HG03108 (cell line): ENCODE data around the gene PIGBOS1.
"Not testable (repeated sequence)": the region's sequence is repeated elsewhere in the genome, so short reads cannot be mapped to it uniquely, and the experiment has no call there.

Experiments
- ATAC-seq: cut with Tn5 transposase; IDR thresholded peaks from one replicate; pipeline ENCODE4 v1.9.1; 2021; ENCODE audit warnings: moderate library complexity; ENCODE audit not compliant: unreplicated experiment

The PIGBOS1 gene, protein sequence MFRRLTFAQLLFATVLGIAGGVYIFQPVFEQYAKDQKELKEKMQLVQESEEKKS

DNA sequence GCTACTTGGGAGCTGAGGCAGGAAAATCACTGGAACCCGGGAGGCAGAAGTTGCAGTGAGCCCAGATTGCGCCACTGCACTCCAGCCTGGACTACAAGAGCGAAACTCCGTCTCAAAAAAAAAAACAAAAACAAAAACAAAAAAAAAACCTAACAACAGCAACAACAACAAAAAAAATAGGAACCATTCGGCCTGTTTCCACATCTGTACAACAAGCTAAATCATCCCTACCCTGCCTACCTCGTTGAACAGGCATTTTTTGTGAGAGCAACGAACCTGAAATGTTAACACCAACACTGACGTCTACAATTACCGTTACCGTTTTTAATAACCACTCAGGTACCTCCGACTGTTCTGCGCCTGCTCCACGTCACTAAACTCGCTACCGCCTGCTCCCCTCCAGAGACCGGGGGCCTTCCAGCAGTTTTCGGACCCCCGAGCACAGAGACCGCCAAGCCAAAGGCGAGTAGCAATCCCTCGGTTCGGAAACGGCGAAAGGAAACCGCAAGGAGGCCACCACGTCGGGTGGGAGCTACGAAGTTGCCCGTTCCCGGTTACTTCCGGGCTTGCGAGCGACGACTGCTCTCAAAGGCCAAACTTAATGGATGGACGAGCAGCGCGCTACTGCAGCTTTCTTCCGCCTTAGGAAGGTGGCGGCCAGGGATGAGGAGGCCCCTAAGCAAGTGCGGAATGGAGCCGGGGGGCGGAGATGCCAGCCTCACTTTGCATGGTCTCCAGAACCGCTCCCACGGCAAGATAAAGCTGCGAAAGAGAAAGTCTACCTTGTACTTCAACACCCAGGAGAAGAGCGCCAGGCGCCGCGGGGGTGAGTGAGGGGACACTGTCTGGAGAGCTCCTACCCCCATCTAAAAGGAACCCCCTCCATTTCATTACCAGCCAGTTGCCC is at the start of gene PIGBOS1, which contains the start of gene PIGB:
Gene PIGBOS1 (minus strand): TSS at position 536 of the 907 bp plus-strand sequence. CDS start 1,331 bp downstream, outside the sequence.
Gene PIGB (plus strand): TSS at position 635 of the 907 bp plus-strand sequence. CDS start 29 bp downstream, at position 664.
- peak; percentile 90 for ATAC-seq

DNA sequence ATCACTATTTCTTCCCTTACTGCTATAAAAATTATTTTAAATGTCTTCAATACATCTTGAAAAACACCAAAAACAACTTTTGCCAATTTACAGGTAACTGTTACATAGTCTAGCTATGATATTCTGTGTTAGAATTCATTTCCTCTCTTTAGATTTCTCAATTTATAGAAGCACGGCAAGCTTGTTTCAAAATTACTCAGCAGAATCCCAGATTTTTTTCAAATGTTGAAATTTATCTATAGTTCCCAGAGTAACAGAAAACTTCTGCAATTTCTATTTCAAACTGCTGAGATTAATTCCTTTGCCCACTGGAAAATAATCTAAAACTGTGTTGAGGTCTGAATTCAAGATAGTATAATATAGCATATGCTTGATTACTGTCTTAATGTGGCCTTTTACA is 48.1 kb upstream of the PIGBOS1 start:
- no peak for ATAC-seq

DNA sequence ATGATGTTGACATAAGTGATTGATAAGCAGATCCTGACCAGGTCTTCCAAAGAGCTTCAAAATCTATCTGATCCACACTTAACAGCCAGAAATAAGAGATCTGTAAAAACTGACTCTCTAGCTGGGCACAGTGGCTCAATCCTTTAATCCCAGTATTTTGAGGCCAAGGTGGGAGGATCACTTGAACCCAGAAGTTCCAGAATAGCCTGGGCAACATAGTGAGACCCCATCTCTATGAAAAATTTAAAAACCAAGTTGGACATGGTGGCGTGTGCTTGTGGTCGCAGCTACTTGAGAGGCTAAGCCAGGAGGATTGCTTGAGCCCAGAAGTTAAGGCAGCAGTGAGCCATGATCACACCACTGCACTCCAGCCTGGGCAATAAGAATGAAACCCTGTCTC is 43.7 kb upstream of the PIGBOS1 start:
- no peak for ATAC-seq

DNA sequence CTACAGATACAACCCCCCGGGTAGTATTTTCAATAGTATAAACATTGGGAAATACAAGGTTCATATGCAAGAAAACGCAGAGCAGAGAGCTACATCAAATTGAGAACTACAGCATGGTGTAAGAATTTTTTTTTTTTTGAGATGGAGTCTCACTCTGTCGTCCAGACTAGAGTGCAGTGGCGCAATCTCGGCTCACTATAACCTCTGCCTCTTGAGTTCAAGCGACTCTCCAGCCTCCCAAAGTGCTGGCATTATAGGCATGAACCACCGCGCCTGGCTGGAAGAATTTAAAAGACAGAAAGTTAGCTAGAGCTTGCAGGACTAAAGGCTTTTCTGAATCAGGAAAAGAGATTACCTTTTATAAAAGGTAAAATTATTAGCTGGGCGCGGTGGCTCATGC is 42.1 kb upstream of the PIGBOS1 start:
- ATAC-seq: no peak

DNA sequence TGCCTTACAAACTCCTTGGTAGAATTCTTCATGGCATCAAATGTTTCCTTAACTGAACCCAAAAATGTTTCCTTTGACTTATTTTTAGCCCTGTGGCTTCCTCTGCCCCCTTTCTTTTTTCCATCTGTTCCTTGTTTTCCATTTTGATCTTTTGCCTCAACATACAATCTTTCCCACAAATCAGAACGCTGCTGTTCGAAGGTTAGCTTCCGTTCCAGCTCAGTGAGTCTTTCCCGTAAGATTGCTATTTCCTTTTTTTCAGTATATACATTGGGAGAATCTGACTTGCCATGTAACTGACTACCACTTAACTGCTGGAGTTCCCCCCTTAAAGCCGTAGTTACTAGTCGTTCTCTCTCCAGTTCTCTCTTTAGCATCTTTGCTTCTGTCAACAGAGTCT is 41.3 kb upstream of the PIGBOS1 start:
- ATAC-seq: no peak

DNA sequence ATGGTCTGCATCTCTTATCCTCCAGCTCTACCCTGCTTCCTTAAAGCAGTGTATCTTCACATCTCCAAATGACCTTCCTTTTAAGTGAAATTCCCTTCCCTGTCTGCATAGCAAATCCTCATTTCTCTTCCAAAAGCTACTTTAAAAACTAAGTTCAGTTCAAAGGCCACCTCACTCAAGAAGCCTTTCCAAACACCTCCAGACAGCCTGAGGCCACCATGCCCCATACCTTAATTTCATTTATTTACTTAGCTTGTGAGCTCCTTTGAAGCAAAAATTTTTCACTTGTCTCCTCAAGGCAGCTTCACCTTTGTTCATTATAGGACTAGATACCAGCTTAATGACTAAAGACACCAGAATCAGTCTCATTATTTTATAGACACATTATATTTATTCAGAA is 39.5 kb upstream of the PIGBOS1 start:
- no peak for ATAC-seq

DNA sequence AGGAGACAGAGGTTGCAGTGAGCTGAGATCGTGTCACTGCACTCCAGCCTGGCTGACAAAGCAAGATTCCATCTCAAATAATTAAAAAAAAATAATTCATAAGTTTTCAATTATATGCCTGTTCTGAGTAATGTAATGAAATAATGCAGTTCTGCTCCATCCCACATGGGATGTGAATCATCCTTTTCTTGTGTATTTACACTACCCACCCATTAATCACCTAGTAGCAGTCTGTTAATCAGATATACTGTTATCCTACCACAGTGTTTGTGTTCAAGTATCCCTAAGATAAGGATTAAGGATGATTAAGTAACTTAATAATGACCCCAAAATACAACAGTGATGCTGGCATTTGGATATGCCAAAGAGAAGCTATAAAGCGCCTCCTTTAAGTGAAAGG is 38.9 kb upstream of the PIGBOS1 start:
- ATAC-seq: no peak

DNA sequence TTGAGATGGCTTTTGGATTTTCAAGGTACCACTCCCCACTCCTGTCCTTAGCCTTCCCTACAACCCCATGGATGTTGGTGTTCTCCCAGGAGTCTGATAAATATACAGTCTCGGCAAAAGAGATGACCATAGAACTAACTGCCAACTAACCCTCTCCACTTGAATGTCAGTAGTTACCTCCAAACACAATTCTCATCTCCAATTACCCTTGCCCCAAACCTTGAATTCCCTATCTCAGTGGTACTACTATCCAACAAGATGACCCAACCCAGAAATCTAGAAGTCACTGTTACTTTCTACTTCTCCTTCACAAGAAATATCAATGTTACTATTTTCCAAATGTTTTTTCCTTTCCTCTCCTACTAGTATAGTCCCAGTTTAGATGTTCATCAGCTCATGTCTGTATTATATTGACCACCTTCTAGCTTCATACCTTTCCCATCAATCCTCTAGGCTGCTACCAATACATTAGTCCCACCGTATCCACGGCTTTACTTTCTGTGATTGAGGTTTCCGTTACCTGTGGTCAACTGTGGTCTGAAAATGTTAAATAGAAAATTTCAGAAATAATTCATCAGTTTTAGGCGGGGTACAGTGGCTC is 38.2 kb upstream of the PIGBOS1 start:
- ATAC-seq: no peak

DNA sequence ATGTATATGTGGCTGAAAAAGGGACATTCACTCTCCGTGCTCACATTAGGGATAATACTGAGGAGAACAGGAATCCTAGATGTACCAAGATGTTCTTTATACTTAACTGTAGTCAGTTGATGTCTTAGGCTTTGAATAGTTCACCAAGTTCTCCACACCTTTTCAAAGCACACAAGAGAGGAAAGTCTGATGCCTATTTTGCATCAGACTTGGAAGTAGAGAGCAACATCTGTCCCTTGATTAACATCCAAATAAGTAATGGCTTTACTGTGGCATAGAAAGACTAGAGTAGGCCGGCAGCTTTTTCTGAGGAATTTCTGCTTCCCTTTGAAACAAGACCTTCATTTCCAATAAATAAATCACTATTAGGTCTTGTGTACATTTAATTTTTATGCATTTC is 34.1 kb upstream of the PIGBOS1 start:
- ATAC-seq: no peak

DNA sequence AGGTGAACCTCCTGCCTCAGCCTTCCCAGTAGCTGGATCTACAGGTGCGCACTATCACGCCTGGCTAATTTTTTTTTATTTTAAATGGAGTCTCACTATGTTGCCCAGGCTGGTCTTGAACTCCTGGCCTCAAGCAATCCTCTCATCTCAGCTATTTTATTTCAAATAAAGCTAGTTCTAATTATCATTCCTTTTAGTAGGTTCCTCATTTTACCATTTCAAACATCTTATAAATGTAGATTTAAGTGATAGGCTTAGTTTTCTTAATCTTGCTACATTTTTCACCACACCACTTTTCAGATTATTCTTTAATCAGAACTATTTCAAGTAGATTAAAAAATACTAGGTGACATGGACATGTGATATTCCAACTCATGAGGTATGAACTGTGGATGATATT is 30.4 kb upstream of the PIGBOS1 start:
- ATAC-seq: no peak

DNA sequence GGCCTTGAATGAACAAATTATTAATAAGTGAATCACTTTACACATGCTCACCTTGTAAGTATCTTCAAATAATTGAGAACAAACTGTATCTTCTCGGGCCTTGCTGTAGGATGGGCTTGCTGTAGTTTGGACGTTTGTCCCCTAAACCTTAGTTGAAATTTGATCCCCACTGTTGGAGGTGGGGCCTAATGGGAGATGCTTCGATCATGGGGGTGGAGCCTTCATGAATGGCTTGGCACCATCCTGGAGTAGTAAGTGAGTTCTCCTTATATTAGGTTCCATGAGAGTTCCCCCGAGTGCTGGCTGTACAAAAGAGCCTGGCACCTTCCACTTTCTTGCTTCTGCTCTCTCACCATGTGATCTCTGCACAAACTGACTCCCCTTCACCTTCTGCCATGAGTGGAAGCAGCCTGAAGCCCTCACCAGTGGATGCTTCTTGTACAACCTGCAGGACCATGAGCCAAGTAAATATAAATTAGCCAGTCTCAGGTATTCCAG is 29.4 kb upstream of the PIGBOS1 start:
- no peak for ATAC-seq

DNA sequence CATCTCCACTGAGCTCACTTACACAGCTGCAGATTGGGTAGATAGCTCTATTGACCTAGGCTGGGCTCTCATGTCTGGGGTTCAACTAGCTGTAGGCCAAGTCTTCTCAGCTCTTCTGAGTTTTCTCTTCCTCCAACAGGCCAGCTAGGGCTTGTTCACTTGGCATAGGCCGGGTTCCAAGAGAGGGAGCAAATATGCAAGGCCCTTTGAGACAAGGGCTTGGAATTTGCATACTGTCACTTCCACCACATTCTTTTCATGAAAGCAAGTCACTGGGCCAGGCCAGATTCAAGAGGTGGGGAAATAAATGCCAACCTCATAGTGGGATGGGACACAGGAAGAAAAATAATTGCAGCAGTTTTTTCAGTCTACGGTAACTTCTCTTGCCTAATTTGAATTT is 25.3 kb upstream of the PIGBOS1 start:
- no peak for ATAC-seq

DNA sequence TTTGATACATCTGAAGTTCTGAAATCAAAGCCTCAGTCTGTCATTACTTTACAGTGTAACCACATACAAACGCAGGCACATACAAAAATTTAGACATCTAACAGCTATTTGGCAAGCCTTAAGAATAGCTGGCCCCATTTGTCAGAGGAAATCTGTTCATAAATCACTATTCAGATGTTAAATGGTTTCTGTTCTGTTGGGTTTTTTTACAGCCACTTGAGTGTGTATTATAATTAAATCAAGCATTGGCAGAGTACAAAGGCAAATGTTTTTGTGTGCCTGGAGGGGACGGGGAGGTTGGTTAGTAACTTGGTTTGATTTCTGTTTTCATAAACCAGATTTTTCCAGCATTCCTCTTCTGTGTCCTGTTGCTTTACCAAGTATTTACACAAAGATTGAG is 24.2 kb upstream of the PIGBOS1 start:
- ATAC-seq: no peak

DNA sequence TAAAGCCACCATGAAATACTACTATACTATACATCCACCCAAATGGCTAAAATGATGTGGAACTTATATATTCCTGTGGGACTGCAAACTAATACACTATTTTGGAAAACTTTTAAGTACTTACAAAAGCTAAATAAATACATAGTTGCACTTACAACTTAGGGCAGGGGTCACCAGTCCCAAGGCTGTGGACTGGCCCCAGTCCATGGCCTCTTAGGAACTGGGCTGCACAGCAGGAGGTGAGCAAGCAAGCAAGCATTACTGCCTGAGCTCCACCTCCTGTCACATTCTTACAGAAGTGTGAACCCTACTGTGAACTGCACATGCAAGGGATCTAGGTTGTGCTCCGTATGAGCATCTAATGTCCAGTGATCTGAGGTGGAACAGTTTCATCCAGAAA is 18.2 kb upstream of the PIGBOS1 start:
- ATAC-seq: no peak

DNA sequence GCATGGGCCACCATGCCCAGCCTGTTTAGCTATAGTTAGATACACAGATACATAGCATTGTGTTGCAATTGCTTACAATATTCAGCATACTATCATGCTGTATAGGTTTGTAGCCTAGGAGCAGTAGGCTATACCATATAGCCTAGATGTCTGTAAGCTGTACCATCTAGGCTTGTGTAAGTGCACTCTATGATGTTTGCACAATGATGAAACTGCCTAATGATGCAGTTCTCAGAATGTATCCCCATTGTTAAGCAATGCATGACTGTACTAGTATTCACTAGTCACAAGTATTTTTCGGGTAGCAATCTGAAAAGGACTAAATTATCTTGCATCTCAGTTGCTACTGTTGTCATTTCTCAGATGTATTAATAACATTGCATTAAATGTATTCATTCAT is 16.1 kb upstream of the PIGBOS1 start:
- no peak for ATAC-seq

DNA sequence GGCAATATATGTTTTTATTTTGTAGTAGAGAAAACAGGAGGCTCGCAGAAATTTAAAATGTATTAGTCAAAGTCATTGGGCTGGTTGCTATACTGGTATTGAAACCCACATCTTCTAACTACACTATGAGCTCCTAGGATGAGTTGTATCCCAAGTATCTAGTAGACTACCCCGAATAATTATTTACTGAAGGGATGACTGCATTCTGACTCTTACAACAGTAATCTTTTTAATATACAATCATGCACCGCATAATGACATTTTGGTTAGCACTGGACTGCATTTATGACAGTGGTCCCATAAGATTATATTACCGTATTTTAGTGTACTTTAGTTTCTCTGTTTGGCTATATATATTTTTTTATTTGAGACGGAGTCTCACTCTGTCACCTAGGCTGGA is 15.4 kb upstream of the PIGBOS1 start:
- no peak for ATAC-seq

DNA sequence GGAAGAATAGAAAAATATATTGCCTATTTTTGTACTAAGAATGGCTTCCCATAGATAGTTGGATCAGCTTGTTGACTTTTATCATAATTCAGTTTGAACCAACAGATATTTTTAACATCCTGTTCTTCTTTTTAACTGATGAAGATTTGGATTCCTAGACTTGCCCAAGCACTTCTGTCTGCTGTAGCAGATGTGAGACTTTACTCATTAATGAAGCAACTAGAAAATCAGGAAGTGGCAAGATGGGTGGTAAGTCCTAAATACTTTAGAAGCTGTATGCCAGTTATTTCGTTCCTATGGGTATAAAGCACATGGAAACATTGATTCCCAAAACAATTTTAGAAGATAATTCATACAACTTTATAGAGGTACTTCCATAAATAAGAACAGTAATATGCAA is 8.5 kb upstream of the PIGBOS1 start:
- ATAC-seq: no peak

DNA sequence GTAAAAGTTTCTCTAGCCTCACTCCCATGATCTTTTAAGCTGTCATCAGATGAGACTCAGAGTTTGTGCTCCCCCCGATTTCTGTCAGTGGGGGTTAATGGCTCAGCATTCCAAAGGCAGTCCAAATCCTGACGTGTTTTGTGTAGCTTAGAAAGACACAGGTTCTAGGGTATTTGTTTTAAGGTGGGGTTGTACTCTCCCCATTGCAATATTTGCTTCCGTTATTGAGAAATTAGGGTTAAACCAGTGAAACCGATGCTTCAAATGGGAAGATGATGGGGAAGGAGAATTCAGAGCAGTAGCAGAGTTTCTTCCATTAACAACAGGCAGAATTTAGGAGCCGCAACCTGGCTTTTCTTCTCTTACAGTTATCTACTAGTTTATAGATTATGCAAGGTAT is 3.5 kb upstream of the PIGBOS1 start:
- no peak for ATAC-seq

DNA sequence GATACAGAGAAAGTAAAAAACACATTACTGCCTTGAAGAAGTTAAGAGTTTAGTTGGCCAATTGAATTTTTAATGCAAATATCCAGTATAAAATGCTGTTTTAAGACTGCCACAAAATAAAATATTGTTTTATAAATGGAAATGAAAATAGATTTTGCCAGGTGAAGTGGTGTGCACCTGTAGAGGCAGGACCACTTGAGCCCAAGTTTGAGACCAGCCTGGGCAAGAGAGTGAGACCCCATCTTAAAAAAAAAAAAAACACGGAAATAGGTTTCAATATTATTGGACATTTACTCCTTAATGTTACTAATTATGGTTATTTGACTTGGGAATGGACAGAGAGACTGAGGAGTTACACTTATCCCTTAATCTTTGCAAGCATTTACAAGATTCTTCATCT is 2.0 kb upstream of the PIGBOS1 start:
- no peak for ATAC-seq

DNA sequence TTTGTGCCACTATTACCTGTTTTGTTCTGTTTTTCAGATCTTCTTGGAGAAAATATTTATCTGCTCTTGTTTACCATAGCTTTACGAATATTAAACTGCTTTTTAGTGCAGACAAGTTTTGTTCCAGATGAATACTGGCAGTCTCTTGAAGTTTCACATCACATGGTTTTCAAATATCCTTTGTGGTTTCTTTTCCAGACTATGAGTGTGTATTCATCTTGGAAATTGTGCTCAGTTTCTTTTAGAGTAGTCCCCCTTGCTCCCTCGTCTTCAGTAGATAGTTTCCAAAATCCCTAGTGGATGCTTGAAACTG is 1.3 kb upstream of the PIGBOS1 start:
- ATAC-seq: no peak

DNA sequence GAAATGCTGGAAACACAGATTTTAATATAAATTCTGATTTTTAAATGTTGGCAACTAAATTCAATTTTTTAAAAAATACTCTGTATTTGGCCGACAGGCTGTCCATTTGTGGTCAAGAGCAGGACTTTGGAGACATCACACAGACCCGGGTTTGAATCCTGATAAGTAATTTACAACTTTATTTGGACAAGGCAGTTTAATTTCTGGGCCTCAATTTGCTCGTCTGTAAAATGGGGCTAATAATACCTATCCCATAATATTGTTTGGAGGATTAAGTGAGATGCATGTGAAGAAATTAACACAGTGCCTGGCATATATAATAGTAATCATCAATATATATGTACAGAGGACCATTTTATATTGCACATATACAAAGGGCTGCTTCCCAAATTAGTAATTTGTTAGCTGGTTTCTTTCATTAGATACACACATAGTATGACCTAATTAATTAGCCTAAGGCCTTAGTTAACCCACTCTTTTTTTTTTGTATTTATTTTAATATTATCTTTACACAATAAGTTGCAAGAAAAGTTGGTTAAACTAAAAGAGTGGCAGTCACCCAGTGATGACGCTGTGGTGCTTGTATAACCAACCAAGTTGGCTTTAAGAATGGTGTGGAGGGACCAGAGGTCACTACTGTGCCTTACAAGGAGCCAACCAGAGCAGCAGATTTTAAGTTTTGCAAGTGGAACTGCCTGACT is 764 bp upstream of the PIGBOS1 start:
- ATAC-seq: peak; percentile 41

DNA sequence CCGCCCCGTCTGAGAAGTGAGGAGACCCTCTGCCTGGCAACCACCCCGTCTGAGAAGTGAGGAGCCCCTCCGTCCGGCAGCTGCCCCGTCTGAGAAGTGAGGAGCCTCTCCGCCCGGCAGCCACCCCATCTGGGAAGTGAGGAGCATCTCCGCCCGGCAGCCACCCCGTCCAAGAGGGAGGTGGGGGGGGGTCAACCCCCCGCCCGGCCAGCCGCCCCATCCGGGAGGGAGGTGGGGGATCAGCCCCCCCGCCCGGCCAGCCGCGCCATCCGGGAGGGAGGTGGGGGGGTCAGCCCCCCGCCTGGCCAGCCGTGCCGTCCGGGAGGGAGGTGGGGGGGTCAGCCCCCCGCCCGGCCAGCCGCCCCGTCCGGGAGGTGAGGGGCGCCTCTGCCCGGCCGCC is 16.1 kb downstream of the PIGBOS1 start:
- ATAC-seq: not testable (repeated sequence)
